Breast epithelium (tissue), 3 donors: ENCODE results near the gene USP9Y.

Source experiments
- CTCF ChIP-seq, 3 donors: fragments of 450-650 bp; IDR thresholded peaks; one replicate each; pipeline ENCODE4 v1.5.1; 2016 to 2017; ENCODE audit warnings: antibody characterized with exemption in 3 of 3, mild to moderate bottlenecking in 3 of 3, moderate library complexity in 3 of 3
- POLR2A ChIP-seq: fragments of 450-650 bp; IDR thresholded peaks from one replicate; pipeline ENCODE4 v1.6.1; 2016; ENCODE audit warnings: antibody characterized with exemption, mild to moderate bottlenecking, moderate library complexity
- POLR2AphosphoS5 ChIP-seq, 3 donors: sonication (generic); formaldehyde crosslinking; IDR thresholded peaks; one replicate each; pipeline ENCODE4 v1.6.1; 2017; ENCODE audit warnings: antibody characterized with exemption in 3 of 3

DNA sequence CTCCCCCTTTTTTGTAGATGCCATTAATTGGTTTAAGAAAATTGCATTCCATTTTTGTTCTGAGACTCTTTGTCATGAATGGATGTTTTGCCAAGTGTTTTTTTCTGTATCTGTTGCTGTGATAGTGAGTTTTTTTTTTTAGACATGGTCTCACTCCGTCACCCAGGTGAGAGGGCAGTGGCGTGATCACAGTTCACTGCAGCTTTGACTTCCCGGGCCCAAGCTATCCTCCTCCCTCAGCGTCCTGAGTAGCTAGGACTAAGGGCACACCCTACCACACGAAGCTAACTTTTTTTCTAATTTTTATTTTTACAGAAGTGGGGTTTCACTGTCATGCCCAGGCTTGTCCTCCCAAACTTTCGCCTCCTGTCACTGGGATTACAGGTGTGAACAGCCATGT, 51.8 kb downstream of the USP9Y start:
- no peak for TF ChIP-seq CTCF (IDR thresholded peaks at IDR 0.05)
- TF ChIP-seq POLR2AphosphoS5 (IDR thresholded peaks at IDR 0.05), result no peak
- no peak for TF ChIP-seq POLR2A
